ENCODE data around the gene CHRNA4.

DNA sequence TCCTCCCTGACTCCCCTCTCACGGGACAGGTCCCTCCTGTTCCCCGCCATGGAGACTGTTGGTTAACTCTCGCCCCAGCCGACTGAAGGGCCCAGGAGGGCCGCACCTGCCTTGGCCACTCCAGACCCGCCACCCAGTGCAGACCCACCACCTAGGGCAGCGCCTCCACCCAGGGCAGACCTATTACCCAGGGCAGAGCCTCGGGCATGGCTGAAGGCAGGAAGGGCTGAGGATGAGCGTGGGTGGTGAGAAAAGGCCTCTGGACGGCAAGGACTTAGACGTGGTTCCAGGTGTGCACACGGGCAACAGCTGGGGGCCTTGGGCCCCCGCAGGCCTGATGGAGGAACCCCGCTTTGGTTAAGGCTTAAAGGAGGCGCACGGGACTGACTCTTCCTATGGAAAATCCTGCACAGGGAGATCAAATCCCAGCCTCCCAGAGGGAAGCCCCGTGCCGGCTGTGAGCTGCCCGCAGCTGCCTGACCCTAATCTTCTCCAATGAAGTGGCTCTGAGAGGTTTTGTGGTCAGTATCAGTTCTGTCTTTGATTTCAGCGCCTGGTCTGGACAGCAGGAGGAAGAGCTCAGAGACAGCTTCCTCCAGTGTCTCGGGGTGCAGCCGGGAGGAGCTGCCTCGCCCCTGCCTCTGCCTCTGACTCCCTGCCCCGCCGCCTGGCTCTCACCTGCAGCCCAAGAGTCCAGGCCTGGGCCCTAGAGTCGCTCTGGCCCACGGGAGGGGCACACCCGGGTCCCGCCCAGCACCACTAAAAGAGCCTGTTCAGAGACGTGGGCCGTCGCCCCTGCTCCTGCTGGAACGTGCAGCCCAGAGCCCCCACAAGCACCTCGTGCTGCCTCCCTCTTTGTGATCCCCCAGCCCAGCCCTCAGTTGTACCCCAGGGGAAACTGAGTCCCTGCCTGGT lies 12.1 kb upstream of the CHRNA4 start:
- TF ChIP-seq, protein P1, sequence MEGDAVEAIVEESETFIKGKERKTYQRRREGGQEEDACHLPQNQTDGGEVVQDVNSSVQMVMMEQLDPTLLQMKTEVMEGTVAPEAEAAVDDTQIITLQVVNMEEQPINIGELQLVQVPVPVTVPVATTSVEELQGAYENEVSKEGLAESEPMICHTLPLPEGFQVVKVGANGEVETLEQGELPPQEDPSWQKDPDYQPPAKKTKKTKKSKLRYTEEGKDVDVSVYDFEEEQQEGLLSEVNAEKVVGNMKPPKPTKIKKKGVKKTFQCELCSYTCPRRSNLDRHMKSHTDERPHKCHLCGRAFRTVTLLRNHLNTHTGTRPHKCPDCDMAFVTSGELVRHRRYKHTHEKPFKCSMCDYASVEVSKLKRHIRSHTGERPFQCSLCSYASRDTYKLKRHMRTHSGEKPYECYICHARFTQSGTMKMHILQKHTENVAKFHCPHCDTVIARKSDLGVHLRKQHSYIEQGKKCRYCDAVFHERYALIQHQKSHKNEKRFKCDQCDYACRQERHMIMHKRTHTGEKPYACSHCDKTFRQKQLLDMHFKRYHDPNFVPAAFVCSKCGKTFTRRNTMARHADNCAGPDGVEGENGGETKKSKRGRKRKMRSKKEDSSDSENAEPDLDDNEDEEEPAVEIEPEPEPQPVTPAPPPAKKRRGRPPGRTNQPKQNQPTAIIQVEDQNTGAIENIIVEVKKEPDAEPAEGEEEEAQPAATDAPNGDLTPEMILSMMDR (IDR thresholded peaks at IDR 0.05): no peak
- TF ChIP-seq POLR2A (IDR thresholded peaks at IDR 0.05) (no peak), EP300 (IDR thresholded peaks at IDR 0.05; ENCODE audit: low read depth) (no peak)
